ENCODE results near the gene MLANA.

MLANA gene

DNA sequence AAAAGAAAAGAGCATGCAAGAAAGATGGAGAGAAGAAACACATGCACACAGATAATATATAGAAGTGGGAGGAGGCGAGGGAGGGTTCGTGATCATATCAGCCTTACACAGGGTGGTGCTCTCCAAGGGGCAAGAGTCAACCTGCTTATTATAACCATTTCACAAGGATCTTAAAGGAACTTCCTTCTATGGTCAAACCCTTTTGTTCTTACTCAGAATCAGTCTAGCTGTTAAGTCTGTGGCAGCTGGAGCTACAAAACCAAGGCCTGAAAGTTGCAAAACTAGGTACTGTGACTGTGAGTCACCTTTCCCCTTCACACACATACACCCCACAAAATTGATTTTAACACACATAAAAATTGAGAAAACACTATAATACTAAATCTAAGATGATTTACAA lies 39.2 kb upstream of the MLANA start:
- Histone ChIP-seq H3K4me3 (ENCODE audit: low read length in 2 of 2) (no peak overlapping the region), H3K9ac (ENCODE audit: low read depth in 1 of 2, low read length in 2 of 2) (no peak overlapping the region), H3K27ac (ENCODE audit: low read depth in 2 of 2, low read length in 2 of 2) (peak overlapping the region; percentile 48 to 61), H3K4me1 (ENCODE audit: control insufficient read depth in 2 of 2, insufficient read depth in 2 of 2, low read length in 2 of 2) (peaks cover 0 to 13% of the 10 kb centered on the region in 2 donors), H3K27me3 (ENCODE audit: control insufficient read depth in 2 of 2, insufficient read depth in 2 of 2, low read length in 2 of 2) (no peaks in the 10 kb centered on the region), H3K9me3 (ENCODE audit: control insufficient read depth in 2 of 2, low read length in 2 of 2) (no peaks in the 10 kb centered on the region), H3K36me3 (ENCODE audit: control insufficient read depth in 2 of 2, insufficient read depth in 2 of 2, low read length in 2 of 2) (no peaks in the 10 kb centered on the region)

- no peak overlapping the region for H3K9ac ChIP-seq (ENCODE audit: low read depth in 1 of 2, low read length in 2 of 2)
- H3K4me3 ChIP-seq (ENCODE audit: low read length in 2 of 2), result no peak overlapping the region
- peaks cover 0 to 13% of the 10 kb centered on the region in 2 donors for H3K4me1 ChIP-seq (ENCODE audit: control insufficient read depth in 2 of 2, insufficient read depth in 2 of 2, low read length in 2 of 2)
- H3K36me3 ChIP-seq (ENCODE audit: control insufficient read depth in 2 of 2, insufficient read depth in 2 of 2, low read length in 2 of 2), result no peaks in the 10 kb centered on the region
- H3K9me3 ChIP-seq (ENCODE audit: control insufficient read depth in 2 of 2, low read length in 2 of 2), result no peaks in the 10 kb centered on the region
- no peak overlapping the region for H3K27ac ChIP-seq (ENCODE audit: low read depth in 2 of 2, low read length in 2 of 2)
- no peaks in the 10 kb centered on the region for H3K27me3 ChIP-seq (ENCODE audit: control insufficient read depth in 2 of 2, insufficient read depth in 2 of 2, low read length in 2 of 2)
Observed at GRCh38 chr9:5852987-5853386, 37.7 kb upstream of the MLANA start.

- Histone ChIP-seq H3K9me3 (ENCODE audit: control insufficient read depth in 2 of 2, low read length in 2 of 2) (no peaks in the 10 kb centered on the region), H3K9ac (ENCODE audit: low read depth in 1 of 2, low read length in 2 of 2) (no peak overlapping the region), H3K36me3 (ENCODE audit: control insufficient read depth in 2 of 2, insufficient read depth in 2 of 2, low read length in 2 of 2) (no peaks in the 10 kb centered on the region), H3K27me3 (ENCODE audit: control insufficient read depth in 2 of 2, insufficient read depth in 2 of 2, low read length in 2 of 2) (no peaks in the 10 kb centered on the region), H3K27ac (ENCODE audit: low read depth in 2 of 2, low read length in 2 of 2) (no peak overlapping the region), H3K4me1 (ENCODE audit: control insufficient read depth in 2 of 2, insufficient read depth in 2 of 2, low read length in 2 of 2) (peaks cover 0 to 16% of the 10 kb centered on the region in 2 donors), H3K4me3 (ENCODE audit: low read length in 2 of 2) (no peak overlapping the region)
Observed at GRCh38 chr9:5853617-5854016, 37.1 kb upstream of the MLANA start.

DNA sequence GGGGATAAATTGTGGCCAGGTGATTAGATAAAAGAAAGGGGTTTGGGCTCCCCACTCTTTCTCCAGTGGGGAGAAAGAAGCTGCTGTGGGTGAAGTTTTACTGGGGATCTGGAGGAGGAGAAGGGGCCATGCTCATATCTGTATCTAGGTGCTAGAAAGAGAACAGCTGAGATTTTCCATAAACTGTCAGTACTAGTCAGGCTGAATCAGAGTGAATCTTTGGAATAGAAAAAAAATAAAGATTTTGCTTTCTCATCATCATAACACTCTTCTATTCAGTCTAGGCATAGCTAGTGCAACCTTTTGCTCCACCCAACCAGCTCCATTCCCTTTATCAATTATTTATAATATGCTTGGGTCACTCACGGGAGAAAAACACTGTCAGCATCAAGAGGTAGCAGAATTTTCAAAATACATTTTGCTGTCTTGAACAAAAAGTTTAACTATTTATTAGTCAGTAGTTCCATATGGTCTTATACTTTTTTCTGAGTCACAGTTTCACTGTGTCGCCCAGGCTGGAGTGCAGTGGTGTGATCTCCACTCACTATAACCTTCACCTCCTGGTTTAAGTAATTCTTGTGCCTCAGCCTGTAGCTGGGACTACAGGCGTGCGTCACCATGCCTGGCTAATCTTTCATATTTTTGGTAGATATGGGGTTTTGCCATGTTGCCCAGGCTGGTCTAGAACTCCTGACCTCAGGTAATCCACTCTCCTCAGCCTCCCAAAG lies 36.5 kb upstream of the MLANA start:
- H3K4me3 ChIP-seq (ENCODE audit: low read length in 2 of 2), result no peak overlapping the region
- H3K27me3 ChIP-seq (ENCODE audit: control insufficient read depth in 2 of 2, insufficient read depth in 2 of 2, low read length in 2 of 2), result no peaks in the 10 kb centered on the region
- H3K27ac ChIP-seq (ENCODE audit: low read depth in 2 of 2, low read length in 2 of 2), result no peak overlapping the region
- no peaks in the 10 kb centered on the region for H3K9me3 ChIP-seq (ENCODE audit: control insufficient read depth in 2 of 2, low read length in 2 of 2)
- no peaks in the 10 kb centered on the region for H3K36me3 ChIP-seq (ENCODE audit: control insufficient read depth in 2 of 2, insufficient read depth in 2 of 2, low read length in 2 of 2)
- peaks cover 0 to 16% of the 10 kb centered on the region in 2 donors for H3K4me1 ChIP-seq (ENCODE audit: control insufficient read depth in 2 of 2, insufficient read depth in 2 of 2, low read length in 2 of 2)
- no peak overlapping the region for H3K9ac ChIP-seq (ENCODE audit: low read depth in 1 of 2, low read length in 2 of 2)

DNA sequence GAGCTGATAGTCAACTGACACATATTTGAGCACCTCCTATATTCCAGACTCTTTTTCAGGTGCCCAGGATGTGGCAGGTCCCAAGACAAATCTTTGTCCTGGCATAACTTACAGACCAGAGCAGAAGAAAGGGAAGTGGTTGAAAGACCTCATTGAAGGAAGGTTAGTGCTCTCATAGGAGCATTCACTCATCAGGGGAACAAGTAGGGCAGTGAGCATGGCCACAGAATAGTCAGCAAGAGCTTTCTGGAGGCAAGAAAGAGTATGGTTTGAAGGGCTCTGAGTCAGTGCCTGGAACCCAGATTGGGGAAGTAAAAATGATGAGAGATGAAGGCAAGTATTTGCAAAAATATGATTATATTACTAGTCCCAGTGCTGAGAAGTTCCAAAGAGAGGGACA lies 32.8 kb upstream of the MLANA start:
- H3K27ac ChIP-seq (ENCODE audit: low read depth in 2 of 2, low read length in 2 of 2), result no peak overlapping the region
- no peak overlapping the region for H3K4me3 ChIP-seq (ENCODE audit: low read length in 2 of 2)
- H3K4me1 ChIP-seq (ENCODE audit: control insufficient read depth in 2 of 2, insufficient read depth in 2 of 2, low read length in 2 of 2), result peaks cover 1 to 14% of the 10 kb centered on the region in 2 donors
- H3K9me3 ChIP-seq (ENCODE audit: control insufficient read depth in 2 of 2, low read length in 2 of 2), result no peaks in the 10 kb centered on the region
- no peaks in the 10 kb centered on the region for H3K27me3 ChIP-seq (ENCODE audit: control insufficient read depth in 2 of 2, insufficient read depth in 2 of 2, low read length in 2 of 2)
- no peak overlapping the region for H3K9ac ChIP-seq (ENCODE audit: low read depth in 1 of 2, low read length in 2 of 2)
- H3K36me3 ChIP-seq (ENCODE audit: control insufficient read depth in 2 of 2, insufficient read depth in 2 of 2, low read length in 2 of 2), result no peaks in the 10 kb centered on the region

GRCh38 chr9:5858833-5859232 lies 31.9 kb upstream of the MLANA start:
- Histone ChIP-seq H3K27me3 (ENCODE audit: control insufficient read depth in 2 of 2, insufficient read depth in 2 of 2, low read length in 2 of 2) (no peaks in the 10 kb centered on the region), H3K9ac (ENCODE audit: low read depth in 1 of 2, low read length in 2 of 2) (no peak overlapping the region), H3K4me1 (ENCODE audit: control insufficient read depth in 2 of 2, insufficient read depth in 2 of 2, low read length in 2 of 2) (peaks cover 4 to 20% of the 10 kb centered on the region in 2 donors), H3K9me3 (ENCODE audit: control insufficient read depth in 2 of 2, low read length in 2 of 2) (no peaks in the 10 kb centered on the region), H3K27ac (ENCODE audit: low read depth in 2 of 2, low read length in 2 of 2) (peak overlapping the region in 1 of 2 donors; percentile 61), H3K4me3 (ENCODE audit: low read length in 2 of 2) (no peak overlapping the region), H3K36me3 (ENCODE audit: control insufficient read depth in 2 of 2, insufficient read depth in 2 of 2, low read length in 2 of 2) (no peaks in the 10 kb centered on the region)

GRCh38 chr9:5863092-5863746 lies 27.5 kb upstream of the MLANA start:
- Histone ChIP-seq H3K9ac (ENCODE audit: low read depth in 1 of 2, low read length in 2 of 2) (peak overlapping the region in 1 of 2 donors; percentile 24), H3K36me3 (ENCODE audit: control insufficient read depth in 2 of 2, insufficient read depth in 2 of 2, low read length in 2 of 2) (no peaks in the 10 kb centered on the region), H3K4me1 (ENCODE audit: control insufficient read depth in 2 of 2, insufficient read depth in 2 of 2, low read length in 2 of 2) (peaks cover 6 to 26% of the 10 kb centered on the region in 2 donors), H3K27me3 (ENCODE audit: control insufficient read depth in 2 of 2, insufficient read depth in 2 of 2, low read length in 2 of 2) (no peaks in the 10 kb centered on the region), H3K9me3 (ENCODE audit: control insufficient read depth in 2 of 2, low read length in 2 of 2) (no peaks in the 10 kb centered on the region), H3K4me3 (ENCODE audit: low read length in 2 of 2) (peak overlapping the region in 1 of 2 donors; percentile 14), H3K27ac (ENCODE audit: low read depth in 2 of 2, low read length in 2 of 2) (peak overlapping the region; percentile 59 to 87)

- no peak overlapping the region for H3K4me3 ChIP-seq (ENCODE audit: low read length in 2 of 2)
- peak overlapping the region in 1 of 2 donors; percentile 87 for H3K27ac ChIP-seq (ENCODE audit: low read depth in 2 of 2, low read length in 2 of 2)
- H3K36me3 ChIP-seq (ENCODE audit: control insufficient read depth in 2 of 2, insufficient read depth in 2 of 2, low read length in 2 of 2), result no peaks in the 10 kb centered on the region
- H3K9ac ChIP-seq (ENCODE audit: low read depth in 1 of 2, low read length in 2 of 2), result no peak overlapping the region
- H3K4me1 ChIP-seq (ENCODE audit: control insufficient read depth in 2 of 2, insufficient read depth in 2 of 2, low read length in 2 of 2), result peaks cover 6 to 20% of the 10 kb centered on the region in 2 donors
- H3K27me3 ChIP-seq (ENCODE audit: control insufficient read depth in 2 of 2, insufficient read depth in 2 of 2, low read length in 2 of 2), result no peaks in the 10 kb centered on the region
- H3K9me3 ChIP-seq (ENCODE audit: control insufficient read depth in 2 of 2, low read length in 2 of 2), result no peaks in the 10 kb centered on the region
Observed at GRCh38 chr9:5864446-5864845, 26.2 kb upstream of the MLANA start.

GRCh38 chr9:5866272-5866671 lies 24.4 kb upstream of the MLANA start:
- no peaks in the 10 kb centered on the region for H3K36me3 ChIP-seq (ENCODE audit: control insufficient read depth in 2 of 2, insufficient read depth in 2 of 2, low read length in 2 of 2)
- no peaks in the 10 kb centered on the region for H3K27me3 ChIP-seq (ENCODE audit: control insufficient read depth in 2 of 2, insufficient read depth in 2 of 2, low read length in 2 of 2)
- no peaks in the 10 kb centered on the region for H3K9me3 ChIP-seq (ENCODE audit: control insufficient read depth in 2 of 2, low read length in 2 of 2)
- H3K4me1 ChIP-seq (ENCODE audit: control insufficient read depth in 2 of 2, insufficient read depth in 2 of 2, low read length in 2 of 2), result peaks cover 6 to 17% of the 10 kb centered on the region in 2 donors
- H3K27ac ChIP-seq (ENCODE audit: low read depth in 2 of 2, low read length in 2 of 2), result no peak overlapping the region
- H3K4me3 ChIP-seq (ENCODE audit: low read length in 2 of 2), result no peak overlapping the region
- H3K9ac ChIP-seq (ENCODE audit: low read depth in 1 of 2, low read length in 2 of 2), result no peak overlapping the region

- Histone ChIP-seq H3K27me3 (ENCODE audit: control insufficient read depth in 2 of 2, insufficient read depth in 2 of 2, low read length in 2 of 2) (no peaks in the 10 kb centered on the region), H3K36me3 (ENCODE audit: control insufficient read depth in 2 of 2, insufficient read depth in 2 of 2, low read length in 2 of 2) (no peaks in the 10 kb centered on the region)
Observed at GRCh38 chr9:5866685-5867084, 24.0 kb upstream of the MLANA start.

More at GRCh38 chr9:5866685-5867084, 24.0 kb upstream of the MLANA start:
- Histone ChIP-seq H3K4me3 (ENCODE audit: low read length in 2 of 2) (no peak overlapping the region), H3K4me1 (ENCODE audit: control insufficient read depth in 2 of 2, insufficient read depth in 2 of 2, low read length in 2 of 2) (peaks cover 6 to 17% of the 10 kb centered on the region in 2 donors), H3K27ac (ENCODE audit: low read depth in 2 of 2, low read length in 2 of 2) (no peak overlapping the region), H3K9ac (ENCODE audit: low read depth in 1 of 2, low read length in 2 of 2) (no peak overlapping the region), H3K9me3 (ENCODE audit: control insufficient read depth in 2 of 2, low read length in 2 of 2) (no peaks in the 10 kb centered on the region)
